ENCODE data around the gene ATP2C1.

DNA sequence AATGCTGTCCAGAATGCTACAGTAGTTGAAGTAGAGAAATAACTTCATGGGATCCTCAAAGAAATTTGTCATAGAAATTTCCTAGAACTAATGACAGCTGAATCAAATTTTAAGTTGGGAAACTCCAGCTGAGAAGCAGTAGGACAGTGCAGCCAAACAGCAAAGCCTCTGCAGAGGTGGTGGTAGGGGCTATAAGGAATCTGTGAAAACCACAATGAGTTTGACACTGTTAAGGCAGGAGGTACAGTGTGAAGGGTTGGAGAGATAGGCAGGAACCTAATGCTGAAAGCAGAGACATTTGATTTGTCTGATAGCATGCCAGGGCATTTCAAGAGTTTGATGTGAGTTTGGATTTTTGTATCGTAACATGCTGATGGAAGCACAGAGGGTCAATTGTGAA is 110.7 kb downstream of the ATP2C1 start:
- TF ChIP-seq POLR2A (IDR thresholded peaks at IDR 0.05; ENCODE audit: low read length) (no peak), GATA1 (IDR thresholded peaks at IDR 0.05; ENCODE audit: low read depth, low read length) (no peak)
